Non-pigmented ciliary epithelial cell (primary cell): ENCODE results near the gene RAC3.

ENCODE experiments used
- DNase-seq: peaks from one replicate; pipeline ENCODE4 v3.0.0-alpha.2; 2010; ENCODE audit warnings: low read depth

The RAC3 gene

GRCh38 chr17:82056729-82057621 lies 25.5 kb downstream of the RAC3 start:
- DNase-seq = no peak

GRCh38 chr17:82058230-82058854 lies 26.9 kb downstream of the RAC3 start:
- no peak for DNase-seq

- no peak for DNase-seq
Measured at GRCh38 chr17:82058855-82059249, 27.4 kb downstream of the RAC3 start.

- no peak for DNase-seq
Measured at GRCh38 chr17:82059272-82060000, 28.0 kb downstream of the RAC3 start.

GRCh38 chr17:82060001-82060380 lies 28.5 kb downstream of the RAC3 start:
- DNase-seq = no peak

GRCh38 chr17:82060614-82061013 lies 29.1 kb downstream of the RAC3 start:
- no peak for DNase-seq

- DNase-seq = no peak
Measured at GRCh38 chr17:82061047-82061925, 29.8 kb downstream of the RAC3 start.

- no peak for DNase-seq
Measured at GRCh38 chr17:82062076-82062983, 30.9 kb downstream of the RAC3 start.

- DNase-seq = no peak
Measured at GRCh38 chr17:82062984-82063368, 31.5 kb downstream of the RAC3 start.

GRCh38 chr17:82063424-82064415 lies 32.2 kb downstream of the RAC3 start:
- DNase-seq = no peak

GRCh38 chr17:82064433-82065192 lies 33.1 kb downstream of the RAC3 start:
- DNase-seq = no peak

GRCh38 chr17:82065193-82065637 lies 33.7 kb downstream of the RAC3 start:
- no peak for DNase-seq

- DNase-seq = no peak
Measured at GRCh38 chr17:82065638-82066303, 34.3 kb downstream of the RAC3 start, which contains the start of gene DUS1L. TSS of gene DUS1L (minus strand) at chr17:82065804. CDS start at chr17:82065059, 745 bp downstream.

GRCh38 chr17:82070611-82071010 lies 39.1 kb downstream of the RAC3 start:
- no peak for DNase-seq

- no peak for DNase-seq
Measured at GRCh38 chr17:82072827-82073226, 41.3 kb downstream of the RAC3 start.

- no peak for DNase-seq
Measured at GRCh38 chr17:82073446-82073845, 42.0 kb downstream of the RAC3 start.

- no peak for DNase-seq
Measured at GRCh38 chr17:82076018-82076784, 44.7 kb downstream of the RAC3 start.
